Posterior cingulate gyrus (tissue), 11 donors: Measurements from ENCODE around the gene PRICKLE2.

Experiments used
- DNase-seq, 10 donors: peaks; one replicate each; pipeline versions ENCODE4 v3.0.0 to v3.0.0-alpha.2; 2020 to 2021; ENCODE audit warnings: mixed read lengths in 3 of 10
- intact Hi-C: fragments of 100-400 bp; cut with DNase I; formaldehyde crosslinking; loops from one replicate; pipeline ENCODE4 v1.15.1; 2023

The PRICKLE2 gene

DNA sequence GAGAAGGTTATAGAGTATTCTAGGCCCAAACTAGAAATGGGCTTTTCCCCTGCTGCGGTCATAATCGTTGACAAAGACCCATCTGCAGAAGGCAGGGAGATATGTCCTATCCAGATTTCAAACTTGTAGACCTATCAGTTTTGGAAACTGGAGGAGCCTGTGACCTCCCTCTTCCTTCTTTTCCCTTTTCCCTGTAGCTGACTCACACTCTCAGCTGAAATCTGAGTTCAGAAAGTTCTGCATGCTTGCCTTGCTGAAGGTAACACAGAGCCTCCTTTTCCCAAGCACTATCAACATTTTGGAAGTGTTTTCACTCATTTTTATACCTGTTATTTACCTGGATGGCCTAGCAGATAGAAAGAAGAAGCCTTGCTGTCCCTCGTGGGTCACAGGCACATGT, 142.9 kb downstream of the PRICKLE2 start:
- DNase-seq: no peak
- intact Hi-C loops: no loop called here

- intact Hi-C loops: no loop called here
- DNase-seq: no peak
These were observed 144.0 kb downstream of the PRICKLE2 start for GRCh38 chr3:64081235-64081630.

DNA sequence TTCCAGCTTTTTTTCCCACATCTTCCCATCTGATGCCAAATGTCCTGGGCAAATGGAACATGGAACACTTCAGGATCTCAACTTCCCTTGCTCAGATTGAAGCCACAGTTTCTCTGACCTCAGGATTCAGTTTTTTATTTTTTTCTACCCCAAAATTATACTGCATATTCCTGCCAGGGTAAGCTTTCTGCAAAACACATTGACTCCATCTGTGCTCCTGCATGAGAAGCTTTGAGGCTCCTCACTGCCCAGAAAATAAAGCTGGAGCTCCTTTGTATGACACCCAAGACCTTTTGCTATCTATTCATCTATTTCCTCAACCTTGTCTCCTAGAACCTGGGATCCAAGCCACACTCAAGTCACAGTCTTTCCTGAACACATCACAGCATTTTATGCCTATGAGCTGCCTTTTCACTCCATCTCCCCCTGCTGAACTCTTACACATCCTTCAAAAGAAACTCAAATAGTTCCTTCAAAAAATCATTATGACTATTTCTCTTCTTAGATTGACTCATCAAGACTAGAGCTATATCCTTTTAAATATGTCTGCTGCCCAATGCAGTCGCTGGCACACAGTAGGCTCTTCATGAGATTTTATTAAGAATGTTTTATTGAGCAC, 144.5 kb downstream of the PRICKLE2 start:
- intact Hi-C loops: no loop called here
- DNase-seq: no peak

DNA sequence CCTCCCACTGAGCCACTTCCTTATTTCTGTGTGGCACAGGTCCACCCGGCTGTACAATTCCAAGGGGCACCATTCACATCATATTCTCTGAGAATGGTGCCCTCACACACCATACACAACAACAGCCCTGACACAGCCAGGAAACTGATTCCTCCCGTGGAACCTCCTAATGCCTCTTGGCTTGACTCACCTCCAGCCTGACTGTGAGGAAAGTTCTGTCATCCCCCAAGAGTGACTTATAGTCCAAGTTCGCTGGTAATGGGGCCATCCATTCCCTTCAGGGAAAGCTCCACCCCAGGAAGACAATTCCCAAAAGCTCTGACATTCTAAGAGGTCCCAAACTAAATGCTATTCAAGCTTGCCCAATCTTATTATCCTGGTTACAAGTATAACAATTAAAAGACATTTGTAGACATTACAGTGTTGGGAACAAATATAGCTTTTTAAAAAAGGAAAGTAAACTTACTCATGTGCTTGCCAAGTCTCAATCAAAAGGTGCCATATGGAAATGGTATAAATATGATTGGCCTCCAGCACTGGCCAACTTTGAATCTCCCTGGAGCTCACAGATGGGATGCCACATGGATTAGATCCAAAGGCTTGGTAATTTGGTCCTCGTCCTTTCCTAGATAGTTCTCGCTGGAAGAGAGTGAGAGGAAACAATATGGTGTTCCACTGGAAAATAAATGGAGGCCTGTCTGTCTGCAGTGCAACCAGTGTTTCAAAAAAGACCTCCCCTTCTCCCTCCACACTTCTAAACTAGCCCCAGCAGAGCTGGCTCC, 145.7 kb downstream of the PRICKLE2 start:
- DNase-seq: no peak
- intact Hi-C loops: no loop called here

DNA sequence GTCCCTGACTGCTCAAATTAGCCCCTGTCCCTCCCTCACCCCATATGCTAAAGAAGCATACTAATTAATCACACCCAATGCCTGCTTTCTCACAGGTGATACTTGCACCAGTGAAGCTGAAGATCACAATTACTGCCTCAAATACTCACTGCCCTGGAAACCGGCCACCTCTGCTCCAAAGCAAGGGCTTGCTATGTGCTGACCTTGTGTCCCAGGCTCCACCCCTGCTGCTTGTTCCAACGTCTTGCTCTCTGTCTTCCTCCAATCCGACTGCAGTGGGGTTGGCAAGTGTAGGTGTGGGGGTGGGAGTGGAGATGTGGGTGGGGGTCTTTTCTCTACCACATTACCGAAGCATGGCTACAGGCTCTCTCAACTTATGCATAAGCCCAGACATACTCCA, 146.3 kb downstream of the PRICKLE2 start:
- intact Hi-C loops: no loop called here
- no peak for DNase-seq

- no peak for DNase-seq
- intact Hi-C loops: no loop called here
These were observed 150.2 kb downstream of the PRICKLE2 start for GRCh38 chr3:64074895-64075679.

- DNase-seq: no peak
- intact Hi-C loops: no loop called here
These were observed 151.2 kb downstream of the PRICKLE2 start for GRCh38 chr3:64074060-64074459.

GRCh38 chr3:64073158-64073761, 152.0 kb downstream of the PRICKLE2 start:
- intact Hi-C loops: no loop called here
- no peak for DNase-seq

DNA sequence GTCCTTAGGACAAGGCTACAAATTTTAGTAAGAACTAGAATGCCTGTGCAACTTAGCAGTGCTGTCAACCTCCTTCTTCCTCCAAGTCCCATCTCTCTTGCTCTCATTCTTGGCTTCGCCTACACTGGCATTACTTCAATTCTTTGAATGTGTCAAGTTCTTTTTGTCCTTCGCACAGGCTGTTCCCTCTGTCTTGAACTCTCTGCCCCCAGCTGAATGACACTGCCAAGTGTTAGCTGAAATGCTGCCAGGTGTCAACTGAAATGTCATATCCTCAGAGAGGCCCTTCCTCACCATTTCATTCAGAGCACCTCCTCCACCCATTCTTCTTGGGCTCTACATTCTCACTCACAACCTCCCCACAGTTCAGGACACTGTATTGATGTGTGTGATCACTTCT, 153.1 kb downstream of the PRICKLE2 start:
- DNase-seq: no peak
- intact Hi-C loops: no loop called here

GRCh38 chr3:64070704-64071103, 154.6 kb downstream of the PRICKLE2 start:
- no peak for DNase-seq
- intact Hi-C loops: no loop called here

- intact Hi-C loops: no loop called here
- peak in 5 of 10 donors; percentile 27 to 81 (median 42) for DNase-seq
These were observed 157.5 kb downstream of the PRICKLE2 start for GRCh38 chr3:64067506-64068346.

DNA sequence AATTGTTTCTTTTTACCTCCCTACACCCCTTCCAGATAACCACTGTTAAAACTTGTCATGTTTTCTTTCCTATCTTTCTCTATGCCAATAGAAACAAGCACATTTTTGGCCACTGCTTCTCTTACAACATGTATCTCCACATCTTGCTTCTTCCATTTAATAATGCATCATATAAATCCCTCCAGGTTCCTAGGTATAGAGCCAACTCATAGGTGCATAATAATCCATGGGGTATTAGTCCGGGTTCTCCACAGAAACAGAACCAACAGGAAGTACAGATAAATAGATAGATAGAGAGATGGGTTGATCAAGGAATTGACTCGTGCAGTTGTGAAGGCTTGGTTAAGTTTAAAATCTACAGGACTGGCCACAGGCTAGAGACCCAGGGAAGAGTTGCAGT, 160.5 kb downstream of the PRICKLE2 start:
- intact Hi-C loops: no loop called here
- no peak for DNase-seq

GRCh38 chr3:64063983-64064438, 161.3 kb downstream of the PRICKLE2 start:
- DNase-seq: no peak
- intact Hi-C loops: no loop called here

GRCh38 chr3:64063207-64063982, 161.9 kb downstream of the PRICKLE2 start:
- DNase-seq: no peak
- intact Hi-C loops: no loop called here

DNA sequence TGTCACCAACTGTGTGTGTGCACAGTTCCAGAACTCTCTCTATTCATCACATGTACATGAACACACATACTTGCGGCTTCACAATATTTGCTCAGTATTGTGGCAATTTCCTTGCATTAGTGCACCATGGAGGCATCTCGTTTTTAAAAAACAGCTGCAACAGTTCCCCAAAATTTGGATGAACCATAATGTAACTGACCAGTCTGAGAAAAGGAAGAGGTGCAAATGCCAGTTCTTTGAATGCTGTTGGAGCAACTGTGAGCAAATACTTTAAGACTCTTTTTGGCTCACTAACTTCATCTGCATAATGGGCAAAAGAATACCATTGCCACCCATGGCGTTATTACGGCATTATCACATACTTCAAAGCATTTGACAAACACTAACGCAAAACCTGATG, 163.6 kb downstream of the PRICKLE2 start:
- intact Hi-C loops: no loop called here
- DNase-seq: no peak

DNA sequence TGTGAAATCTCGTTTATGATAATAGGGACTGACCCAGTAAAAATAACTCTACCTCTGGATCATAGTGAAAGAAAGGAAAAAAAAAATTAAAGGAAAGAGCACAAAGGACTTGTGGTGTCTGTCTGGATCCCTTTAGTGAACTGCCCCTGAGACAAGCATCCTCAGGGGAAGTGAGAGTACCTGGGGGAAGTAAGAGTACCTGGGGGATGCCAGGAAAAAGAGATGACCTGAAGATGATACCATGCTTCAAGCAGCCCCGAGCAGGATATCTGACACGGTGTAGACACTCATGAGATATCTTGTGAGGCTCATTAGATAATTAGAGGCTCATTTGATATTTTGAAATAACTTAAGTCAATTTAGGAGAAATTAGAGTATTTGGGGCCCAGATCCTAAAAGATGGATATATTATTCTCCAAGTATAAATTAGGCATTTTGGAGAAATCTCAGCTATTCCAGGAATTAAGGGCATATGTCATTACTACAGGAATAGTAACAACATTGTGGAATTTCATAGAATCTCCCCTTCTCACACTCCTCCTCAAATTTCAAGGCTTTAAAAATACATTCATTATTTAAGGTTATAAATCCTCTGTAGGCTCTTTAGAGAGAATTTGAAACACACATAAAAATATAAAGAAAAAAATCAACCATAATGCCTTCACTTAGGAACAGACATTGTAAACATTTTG, 165.6 kb downstream of the PRICKLE2 start:
- intact Hi-C loops: no loop called here
- no peak for DNase-seq

GRCh38 chr3:64058566-64058965, 166.7 kb downstream of the PRICKLE2 start:
- intact Hi-C loops: no loop called here
- DNase-seq: no peak

- intact Hi-C loops: no loop called here
- DNase-seq: no peak
These were observed 168.0 kb downstream of the PRICKLE2 start for GRCh38 chr3:64057231-64057630.
